Testis (tissue), 3 donors: ENCODE results near the gene CSF1R. TPM values are rescaled to one million over a fixed set of nuclear protein-coding genes. Genes with fewer than 3 reads are reported as not detected.

Experiments
- DNase-seq: peaks from one replicate; pipeline ENCODE4 v3.0.0-alpha.2; 2019
- H3K27ac ChIP-seq, 2 donors: fragments of 200-600 bp; sonication (generic); one replicate each; pipeline ENCODE4 v1.5.1; 2019
- H3K27me3 ChIP-seq: fragments of 200-600 bp; sonication (generic); one replicate; pipeline ENCODE4 v1.5.1; 2019
- H3K36me3 ChIP-seq: fragments of 200-600 bp; sonication (generic); one replicate; pipeline ENCODE4 v1.5.1; 2017; ENCODE audit warnings: low read depth; ENCODE audit errors: missing control alignments
- H3K4me1 ChIP-seq: fragments of 200-600 bp; sonication (generic); one replicate; pipeline ENCODE4 v1.5.1; 2019
- H3K4me3 ChIP-seq, 2 donors: fragments of 200-600 bp; sonication (generic); one replicate each; pipeline ENCODE4 v1.5.1; 2017 to 2019
- H3K9me3 ChIP-seq: fragments of 200-600 bp; sonication (generic); one replicate; pipeline ENCODE4 v1.5.1; 2017
- POLR2A ChIP-seq: fragments of 450-650 bp; IDR thresholded peaks from one replicate; pipeline ENCODE4 v1.6.1; 2017; ENCODE audit warnings: antibody characterized with exemption, mild to moderate bottlenecking, moderate library complexity
- WGBS, 2 donors: methylation state at CpG; one replicate each; pipeline ENCODE4 v1.1.5; 2018; 5-methylcytosine and 5-hydroxymethylcytosine counted together
- intact Hi-C: fragments of 100-400 bp; cut with DNase I; formaldehyde crosslinking; loops from one replicate; pipeline ENCODE4 v1.15.1; 2023; ENCODE audit warnings: low total_unique reads
- polyA plus RNA-seq: library from polyadenylated mRNA; stranded (reverse); fragments of 350-450 nt; fragmentation: Illumina TruSeq; extraction: RNeasy Lipid Tissue Mini Kit (QIAGEN cat#74804); gene quantifications from one replicate; pipeline ENCODE4 v1.2.3, GENCODE V29; 2014; ENCODE audit warnings: low read depth, low replicate concordance; ENCODE audit not compliant: insufficient read depth
- total RNA-seq, 2 donors: library from RNA; depleted of rRNA; stranded (reverse); fragments of >200 nt; gene quantifications; one replicate each; pipeline ENCODE4 v1.2.3, GENCODE V29; 2016
- TF ChIP-seq, protein P1 (sequence below), 3 experiments: fragments of 450-650 bp in 2 of 3; fragments of 200-600 bp in 1 of 3; sonication (generic) in 1 of 3; IDR thresholded peaks; one replicate each; pipeline ENCODE4 v1.5.1; 2016 to 2019; ENCODE audit warnings: antibody characterized with exemption in 3 of 3, mild to moderate bottlenecking in 2 of 3, moderate library complexity in 1 of 3

CSF1R gene
- total and polyA plus RNA-seq, 3 donors from 2014 or later, result 4.3 to 25.4 (median 15.7) TPM

DNA sequence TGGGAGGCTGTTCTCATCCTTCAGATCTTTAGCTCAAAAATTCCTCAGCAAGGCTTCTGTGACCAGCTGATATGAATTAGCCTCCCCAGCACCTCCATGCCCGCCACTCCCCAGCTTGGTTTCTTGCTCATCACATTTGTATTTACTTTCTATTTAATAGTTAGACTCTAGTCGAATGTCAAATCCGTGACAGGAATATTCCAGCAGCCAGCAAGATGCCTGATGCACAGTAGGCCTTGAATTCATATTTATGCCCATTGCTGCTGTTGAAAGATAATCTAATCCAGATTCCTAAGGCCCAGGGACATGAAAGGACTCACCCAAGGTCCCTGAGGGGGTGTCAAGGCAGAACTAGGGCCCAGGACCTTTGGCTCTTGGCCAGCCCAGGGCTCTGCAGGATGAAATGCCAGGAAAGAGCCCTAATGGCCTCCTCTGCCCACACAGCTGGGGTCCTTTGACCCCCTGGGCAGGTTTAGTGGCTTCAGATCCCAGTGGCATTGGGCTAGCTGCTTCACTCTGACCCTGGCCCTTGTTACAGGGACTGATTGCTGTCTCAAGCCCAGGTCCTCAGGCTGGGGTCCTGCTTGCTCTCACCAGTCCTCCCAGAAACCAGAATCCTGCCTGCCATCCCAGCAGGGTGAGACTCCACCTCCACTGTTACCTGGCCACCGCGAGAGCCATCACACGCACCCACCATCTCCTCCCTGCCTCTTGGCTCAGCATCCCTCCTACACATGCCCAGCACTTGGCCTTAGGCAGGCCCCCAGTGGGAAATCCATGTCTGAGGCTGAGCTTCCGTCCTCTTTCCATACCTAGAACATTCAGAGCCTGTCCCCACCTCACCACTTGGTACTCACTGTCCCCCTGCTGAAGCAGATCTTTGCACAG, 7.3 kb downstream of the CSF1R start:
- no peak overlapping the region for H3K4me3 ChIP-seq
- intact Hi-C loops, result no loop called here
- no peak overlapping the region for H3K27ac ChIP-seq
- WGBS, 2 donors, result 88 to 89% methylated on average over 7 of the region's 7 CpGs
- peaks cover 5% of the 10 kb centered on the region for H3K4me1 ChIP-seq
- H3K9me3 ChIP-seq, result no peaks in the 10 kb centered on the region
- no peaks in the 10 kb centered on the region for H3K36me3 ChIP-seq
- peak; percentile 10 for DNase-seq
- no peaks in the 10 kb centered on the region for H3K27me3 ChIP-seq
- no peak for TF ChIP-seq POLR2A
- TF ChIP-seq, protein P1, sequence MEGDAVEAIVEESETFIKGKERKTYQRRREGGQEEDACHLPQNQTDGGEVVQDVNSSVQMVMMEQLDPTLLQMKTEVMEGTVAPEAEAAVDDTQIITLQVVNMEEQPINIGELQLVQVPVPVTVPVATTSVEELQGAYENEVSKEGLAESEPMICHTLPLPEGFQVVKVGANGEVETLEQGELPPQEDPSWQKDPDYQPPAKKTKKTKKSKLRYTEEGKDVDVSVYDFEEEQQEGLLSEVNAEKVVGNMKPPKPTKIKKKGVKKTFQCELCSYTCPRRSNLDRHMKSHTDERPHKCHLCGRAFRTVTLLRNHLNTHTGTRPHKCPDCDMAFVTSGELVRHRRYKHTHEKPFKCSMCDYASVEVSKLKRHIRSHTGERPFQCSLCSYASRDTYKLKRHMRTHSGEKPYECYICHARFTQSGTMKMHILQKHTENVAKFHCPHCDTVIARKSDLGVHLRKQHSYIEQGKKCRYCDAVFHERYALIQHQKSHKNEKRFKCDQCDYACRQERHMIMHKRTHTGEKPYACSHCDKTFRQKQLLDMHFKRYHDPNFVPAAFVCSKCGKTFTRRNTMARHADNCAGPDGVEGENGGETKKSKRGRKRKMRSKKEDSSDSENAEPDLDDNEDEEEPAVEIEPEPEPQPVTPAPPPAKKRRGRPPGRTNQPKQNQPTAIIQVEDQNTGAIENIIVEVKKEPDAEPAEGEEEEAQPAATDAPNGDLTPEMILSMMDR (IDR thresholded peaks at IDR 0.05), result no peak

DNA sequence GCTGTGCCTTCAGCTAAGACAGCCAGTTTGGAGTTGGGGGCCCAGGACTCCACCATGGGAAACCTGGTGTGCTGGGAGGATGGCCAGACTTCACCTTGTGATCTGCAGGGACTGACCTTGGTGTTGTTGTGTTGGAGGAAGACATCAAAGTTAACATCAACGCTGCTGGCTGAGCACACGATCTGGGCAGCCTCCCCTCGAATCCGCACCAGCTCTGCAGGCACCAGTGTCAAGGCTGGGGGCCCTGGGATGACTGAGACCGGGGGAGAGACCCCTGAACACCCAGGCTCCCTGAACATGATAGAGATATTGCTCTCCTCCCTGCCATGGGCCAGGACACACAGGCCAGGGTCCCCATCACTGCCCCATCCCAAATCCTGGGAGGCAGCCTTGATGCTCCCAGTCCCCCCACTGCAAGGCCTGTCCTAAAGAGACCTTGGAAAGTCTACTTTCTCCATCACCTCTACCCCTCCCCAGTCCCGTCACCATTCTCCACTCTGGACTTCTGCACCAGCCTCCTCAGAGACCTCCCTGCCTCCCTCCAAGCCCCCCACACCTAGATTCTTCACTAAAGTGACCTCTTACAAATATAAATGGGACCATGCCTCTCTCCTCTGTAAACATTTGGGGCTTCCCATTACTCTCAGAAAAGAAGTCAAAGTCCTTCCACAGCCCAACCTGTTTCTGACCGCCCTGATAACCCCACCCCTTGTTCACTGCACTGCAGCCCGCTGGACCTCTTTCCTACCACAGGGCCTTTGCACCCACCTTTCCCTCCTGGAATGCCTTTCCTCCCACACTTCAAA, 8.2 kb downstream of the CSF1R start:
- DNase-seq, result peak; percentile 1
- H3K4me3 ChIP-seq, result no peak overlapping the region
- WGBS, 2 donors, result 87 to 93% methylated on average over 6 to 8 of the region's 8 CpGs
- TF ChIP-seq POLR2A, result no peak
- TF ChIP-seq, protein P1 (IDR thresholded peaks at IDR 0.05), result no peak
- H3K27me3 ChIP-seq, result no peaks in the 10 kb centered on the region
- no peaks in the 10 kb centered on the region for H3K36me3 ChIP-seq
- no peak overlapping the region for H3K27ac ChIP-seq
- H3K4me1 ChIP-seq, result peaks cover 5% of the 10 kb centered on the region
- intact Hi-C loops, result no loop called here
- H3K9me3 ChIP-seq, result no peaks in the 10 kb centered on the region

DNA sequence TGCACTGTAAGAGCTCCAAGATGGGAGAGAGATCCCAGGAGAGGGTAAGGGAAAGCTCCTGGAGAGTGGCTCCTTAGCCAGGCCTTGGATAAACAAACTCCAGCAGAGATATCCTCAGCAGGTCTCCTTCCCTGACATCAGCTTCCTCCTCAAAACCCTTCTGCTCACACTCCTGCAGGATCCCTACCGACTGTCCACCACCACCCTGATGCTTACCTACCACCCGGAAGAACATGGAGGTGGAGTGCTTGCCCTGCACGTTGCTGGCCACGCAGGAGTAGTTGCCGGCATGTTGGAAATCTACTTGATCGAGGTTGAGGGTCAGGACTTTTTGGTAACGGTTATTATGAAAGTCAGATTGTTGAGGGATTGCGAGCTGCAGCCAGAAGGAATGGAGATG, 9.3 kb downstream of the CSF1R start:
- 82 to 86% methylated on average over 8 of the region's 8 CpGs for WGBS, 2 donors
- no peaks in the 10 kb centered on the region for H3K27me3 ChIP-seq
- H3K4me3 ChIP-seq, result no peak overlapping the region
- no peaks in the 10 kb centered on the region for H3K36me3 ChIP-seq
- H3K27ac ChIP-seq, result no peak overlapping the region
- intact Hi-C loops, result no loop called here
- no peaks in the 10 kb centered on the region for H3K9me3 ChIP-seq
- H3K4me1 ChIP-seq, result peaks cover 5% of the 10 kb centered on the region
- peak; percentile 4 for DNase-seq
- TF ChIP-seq, protein P1 (IDR thresholded peaks at IDR 0.05), result no peak
- TF ChIP-seq POLR2A, result no peak

GRCh38 chr5:150075806-150076205, 10.5 kb downstream of the CSF1R start:
- peak; percentile 2 for DNase-seq
- Histone ChIP-seq H3K9me3 (no peaks in the 10 kb centered on the region), H3K4me3 (no peak overlapping the region), H3K4me1 (no peaks in the 10 kb centered on the region), H3K27ac (no peak overlapping the region), H3K27me3 (no peaks in the 10 kb centered on the region), H3K36me3 (no peaks in the 10 kb centered on the region)
- WGBS, 2 donors, result 89 to 96% methylated on average over 4 of the region's 4 CpGs
- TF ChIP-seq, protein P1 (IDR thresholded peaks at IDR 0.05), result no peak
- no peak for TF ChIP-seq POLR2A
- intact Hi-C loops, result no loop called here
